ENCODE results near the gene S100A13.

GRCh38 chr1:153611356-153611755 lies 15.9 kb downstream of the S100A13 start:
- TF ChIP-seq CTCF (IDR thresholded peaks at IDR 0.05; ENCODE audit: insufficient read depth, low read depth, low read length) (no peak), EZH2 (IDR thresholded peaks at IDR 0.05; ENCODE audit: insufficient read depth, low read length) (no peak)

Measured in astrocyte (in vitro differentiated cells and primary cell).